Stimulated activated CD8-positive, alpha-beta memory T cell treated with anti-CD3 and anti-CD28 coated beads, Interleukin-7, amount 100 ng/mL, for 24 hours (primary cell): ENCODE data around the gene AP1S1.
"Not testable (repeated sequence)": the region's sequence is repeated elsewhere in the genome, so short reads cannot be mapped to it uniquely, and the experiment has no call there.

Experiments used
- DNase-seq: peaks from one replicate; pipeline ENCODE4 v3.0.0-alpha.2; 2020; ENCODE audit warnings: low read depth

AP1S1 gene

GRCh38 chr7:101125989-101126650 lies 28.2 kb upstream of the AP1S1 start:
- DNase-seq: no peak

- DNase-seq: peak; percentile 17
These were observed 27.4 kb upstream of the AP1S1 start, which contains the start of gene SERPINE1 for GRCh38 chr7:101126651-101127459. Gene SERPINE1 (plus strand): TSS chr7:101127104. CDS start chr7:101128394, 1,290 bp downstream.

GRCh38 chr7:101127460-101128039 lies 26.7 kb upstream of the AP1S1 start:
- DNase-seq: no peak

DNA sequence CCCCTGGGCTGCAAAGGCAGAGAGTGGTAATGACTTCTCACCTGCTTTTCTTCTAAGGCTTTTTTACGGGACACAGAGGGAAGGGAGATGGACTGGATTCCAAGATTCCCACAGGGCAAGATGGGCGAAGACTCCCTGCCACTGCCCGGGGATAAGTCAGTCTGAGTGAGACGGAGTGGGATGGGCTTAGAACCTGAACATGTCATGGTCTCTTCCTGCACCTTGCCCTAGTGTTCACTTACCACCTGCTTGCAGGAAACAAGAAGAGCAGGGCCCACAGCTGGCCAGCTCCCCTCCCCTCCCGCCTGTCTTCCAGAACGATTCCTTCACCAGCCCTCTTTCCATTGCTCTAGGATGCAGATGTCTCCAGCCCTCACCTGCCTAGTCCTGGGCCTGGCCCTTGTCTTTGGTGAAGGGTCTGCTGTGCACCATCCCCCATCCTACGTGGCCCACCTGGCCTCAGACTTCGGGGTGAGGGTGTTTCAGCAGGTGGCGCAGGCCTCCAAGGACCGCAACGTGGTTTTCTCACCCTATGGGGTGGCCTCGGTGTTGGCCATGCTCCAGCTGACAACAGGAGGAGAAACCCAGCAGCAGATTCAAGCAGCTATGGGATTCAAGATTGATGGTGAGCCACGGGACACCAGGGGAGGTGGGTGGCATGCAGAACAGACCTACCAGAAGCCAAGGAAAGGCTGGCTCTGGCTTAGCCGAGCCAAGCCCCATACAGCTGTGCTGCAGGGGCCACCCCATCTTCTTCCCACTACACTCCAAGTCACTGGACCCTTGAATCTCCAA lies 26.0 kb upstream of the AP1S1 start:
- DNase-seq: no peak

- DNase-seq: no peak
These were observed 24.6 kb upstream of the AP1S1 start for GRCh38 chr7:101129603-101130117.

- not testable (repeated sequence) for DNase-seq
These were observed 21.4 kb upstream of the AP1S1 start for GRCh38 chr7:101132626-101133600.

GRCh38 chr7:101133621-101134398 lies 20.5 kb upstream of the AP1S1 start:
- no peak for DNase-seq

DNA sequence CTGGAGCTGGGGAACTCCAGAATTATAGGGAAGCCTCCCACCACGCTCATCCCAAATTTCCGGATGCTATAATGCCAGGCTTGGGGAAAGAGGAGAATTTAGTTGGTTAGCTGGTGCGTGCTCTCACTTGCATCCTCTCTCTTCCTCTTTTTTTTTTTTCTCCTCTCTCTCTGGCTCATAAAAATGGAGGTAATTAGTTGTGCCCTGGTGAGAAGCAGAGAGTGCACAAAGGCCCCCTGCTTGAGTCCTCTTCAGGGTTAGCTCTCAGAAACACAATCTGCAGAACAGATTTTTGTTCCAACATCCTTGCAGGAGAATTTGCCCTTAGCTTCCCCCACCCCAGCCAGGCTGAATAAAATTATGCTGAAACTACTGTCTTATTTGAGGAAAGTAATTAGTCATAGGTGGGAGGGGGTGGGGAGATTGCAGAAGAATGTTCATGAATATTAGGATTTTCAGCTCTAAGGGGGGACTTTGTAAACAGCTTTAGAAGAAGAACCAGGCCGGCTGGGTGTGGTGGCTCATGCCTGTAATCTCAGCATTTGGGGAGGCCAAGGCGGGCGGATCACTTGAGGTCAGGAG lies 19.8 kb upstream of the AP1S1 start:
- no peak for DNase-seq

DNA sequence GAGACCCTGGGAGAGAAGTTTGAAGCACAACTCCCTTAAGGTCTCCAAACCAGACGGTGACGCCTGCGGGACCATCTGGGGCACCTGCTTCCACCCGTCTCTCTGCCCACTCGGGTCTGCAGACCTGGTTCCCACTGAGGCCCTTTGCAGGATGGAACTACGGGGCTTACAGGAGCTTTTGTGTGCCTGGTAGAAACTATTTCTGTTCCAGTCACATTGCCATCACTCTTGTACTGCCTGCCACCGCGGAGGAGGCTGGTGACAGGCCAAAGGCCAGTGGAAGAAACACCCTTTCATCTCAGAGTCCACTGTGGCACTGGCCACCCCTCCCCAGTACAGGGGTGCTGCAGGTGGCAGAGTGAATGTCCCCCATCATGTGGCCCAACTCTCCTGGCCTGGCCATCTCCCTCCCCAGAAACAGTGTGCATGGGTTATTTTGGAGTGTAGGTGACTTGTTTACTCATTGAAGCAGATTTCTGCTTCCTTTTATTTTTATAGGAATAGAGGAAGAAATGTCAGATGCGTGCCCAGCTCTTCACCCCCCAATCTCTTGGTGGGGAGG lies 16.5 kb upstream of the AP1S1 start:
- DNase-seq: no peak

- DNase-seq: peak; percentile 78
These were observed 15.9 kb upstream of the AP1S1 start for GRCh38 chr7:101138213-101138870.

DNA sequence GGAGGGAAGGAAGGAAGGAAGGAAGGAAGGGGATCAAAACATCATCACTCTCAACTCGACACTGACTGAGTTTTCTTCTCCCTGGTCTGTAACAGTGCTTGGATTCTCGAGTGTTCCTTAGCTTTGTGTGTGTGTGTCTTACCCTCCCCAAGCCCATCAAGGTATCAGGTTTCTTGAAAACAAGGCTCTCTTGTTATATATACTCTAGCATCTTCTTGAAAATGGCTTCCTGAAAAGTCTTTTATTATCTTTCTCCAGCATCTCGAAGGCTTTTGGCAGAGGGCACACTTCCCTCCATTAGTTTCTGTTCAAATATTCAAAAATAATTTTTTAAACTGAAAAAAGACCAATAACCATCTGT lies 14.0 kb upstream of the AP1S1 start:
- no peak for DNase-seq

DNA sequence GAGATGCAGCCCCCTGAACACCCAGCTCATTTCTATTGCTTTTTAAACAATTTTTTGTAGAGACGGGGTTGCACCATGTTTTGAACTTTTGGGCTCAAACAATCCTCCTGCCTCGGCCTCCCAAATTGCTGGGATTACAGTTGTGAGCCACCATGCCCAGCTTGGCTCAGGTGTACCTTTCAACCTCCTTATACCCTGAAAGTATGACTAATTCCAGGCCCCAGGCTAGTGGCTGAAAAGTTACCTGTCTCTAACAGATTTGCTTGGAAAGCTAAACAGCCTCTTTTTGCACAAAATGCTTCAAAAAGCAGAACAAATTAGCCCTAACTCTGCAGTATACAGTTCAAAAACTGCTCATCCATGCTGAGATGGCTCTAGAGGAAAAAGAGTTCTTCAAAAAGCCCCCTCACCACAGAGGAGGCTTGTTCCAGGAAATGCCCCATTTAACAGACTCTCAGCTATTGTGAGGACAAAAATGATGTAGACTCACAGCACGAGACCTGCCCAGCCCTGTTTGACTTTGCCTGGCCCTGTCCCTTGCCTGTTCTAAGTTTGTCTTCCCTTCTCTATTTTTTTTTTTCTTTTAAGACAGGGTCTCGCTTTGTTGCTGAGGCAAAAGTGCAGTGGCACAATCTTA lies 13.4 kb upstream of the AP1S1 start:
- DNase-seq: no peak

GRCh38 chr7:101151908-101152651 lies 2.2 kb upstream of the AP1S1 start:
- no peak for DNase-seq

DNA sequence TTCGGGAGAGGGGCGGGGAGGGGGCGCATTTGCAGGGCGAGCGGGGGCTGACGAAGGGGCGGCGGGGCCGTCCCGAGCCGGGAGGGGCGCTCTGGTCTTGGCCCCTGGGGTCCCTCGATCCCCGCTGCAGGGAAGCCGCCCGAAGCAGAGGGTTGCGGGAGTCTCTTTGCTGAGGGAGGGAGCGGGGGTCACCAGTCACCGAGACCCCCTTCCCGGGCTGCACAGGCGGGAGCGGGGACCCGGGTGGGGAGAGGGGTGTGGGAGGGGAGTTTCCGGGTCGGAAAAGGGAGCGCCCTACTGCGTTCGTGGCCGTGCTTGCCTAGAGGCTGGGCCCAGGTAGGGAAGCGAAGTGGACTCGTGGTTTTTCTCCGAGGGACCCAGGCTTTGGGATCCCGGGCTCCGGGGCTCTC lies 422 bp downstream of the AP1S1 start:
- no peak for DNase-seq

- DNase-seq: no peak
These were observed 1.0 kb downstream of the AP1S1 start for GRCh38 chr7:101155303-101155702.

GRCh38 chr7:101156277-101156676 lies 2.0 kb downstream of the AP1S1 start:
- DNase-seq: no peak

DNA sequence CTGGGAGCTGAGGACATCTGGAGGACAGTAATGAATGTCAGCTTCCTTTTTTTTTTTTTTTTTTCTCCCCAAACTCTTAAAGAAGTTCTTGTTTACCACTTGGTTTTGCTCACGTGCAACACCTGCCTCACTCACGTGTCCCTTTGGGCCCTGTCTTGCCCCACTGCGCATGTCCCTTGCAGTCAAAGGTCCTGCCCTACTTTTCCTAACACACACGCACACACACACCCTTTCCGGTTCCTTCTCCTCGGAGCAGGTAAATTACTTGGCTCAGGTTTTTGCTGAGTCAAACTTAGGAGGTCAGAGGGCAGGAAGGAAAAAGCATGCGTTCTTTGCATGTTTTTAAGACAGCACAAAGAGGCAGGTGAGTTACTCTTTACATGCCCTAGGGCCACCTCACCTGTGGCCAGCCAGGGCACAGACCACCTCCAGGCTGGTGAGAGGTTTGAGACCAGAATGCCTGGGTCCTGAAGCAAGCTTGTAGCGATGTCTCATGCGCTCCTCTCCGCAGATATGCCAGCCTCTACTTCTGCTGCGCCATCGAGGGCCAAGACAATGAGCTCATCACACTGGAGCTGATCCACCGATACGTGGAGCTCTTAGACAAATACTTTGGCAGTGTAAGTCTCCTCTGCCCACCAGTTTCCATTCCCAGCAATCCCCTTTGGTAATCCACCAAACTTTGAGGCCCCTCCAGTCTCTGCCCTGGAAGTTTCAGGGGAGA lies 2.8 kb downstream of the AP1S1 start:
- DNase-seq: no peak
